ENCODE measurements around the gene UBE2J1. TPM values are rescaled to one million over a fixed set of nuclear protein-coding genes. Genes with fewer than 3 reads are reported as not detected.

Gene UBE2J1
- total RNA-seq, 1 donor from 2014 or later = 46.9 TPM

DNA sequence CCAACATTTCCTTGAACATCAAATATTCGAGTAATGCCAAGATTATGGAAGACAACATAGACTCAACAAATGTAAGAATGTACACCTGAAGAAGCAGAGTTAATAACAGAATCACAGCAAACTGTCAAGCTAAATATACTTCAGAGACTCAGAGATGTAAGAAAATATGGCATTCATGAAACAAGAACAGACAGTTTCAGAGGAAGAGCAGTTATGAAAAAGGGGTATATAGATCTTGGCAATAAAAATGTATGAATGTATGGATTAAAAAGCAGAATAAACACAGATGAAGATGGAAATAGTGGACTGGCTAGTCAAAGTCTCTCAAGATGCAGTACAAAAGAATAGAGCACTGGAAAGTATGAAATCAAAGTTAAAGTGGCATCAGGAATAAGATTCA is 41.1 kb upstream of the UBE2J1 start:
- intact Hi-C loops (cut with DNase I) = no loop called here
- ATAC-seq (no peak), DNase-seq (no peak)
- H3K27me3 ChIP-seq (ENCODE audit: low read depth) = no peaks in the 10 kb centered on the region
- H3K36me3 ChIP-seq = no peaks in the 10 kb centered on the region
- no peaks in the 10 kb centered on the region for H3K4me1 ChIP-seq
- no peak for TF ChIP-seq CTCF (IDR thresholded peaks at IDR 0.05)
- peaks cover 7% of the 10 kb centered on the region for H3K9me3 ChIP-seq
- no peak overlapping the region for H3K27ac ChIP-seq
- H3K4me3 ChIP-seq = no peak overlapping the region

- Histone ChIP-seq H3K36me3 (no peaks in the 10 kb centered on the region), H3K9me3 (peaks cover 7% of the 10 kb centered on the region), H3K27ac (no peak overlapping the region), H3K4me3 (no peak overlapping the region), H3K27me3 (ENCODE audit: low read depth) (no peaks in the 10 kb centered on the region), H3K4me1 (no peaks in the 10 kb centered on the region)
- ATAC-seq (no peak), DNase-seq (no peak)
- TF ChIP-seq CTCF (IDR thresholded peaks at IDR 0.05) = no peak
- intact Hi-C loops (cut with DNase I) = no loop called here
Measured at GRCh38 chr6:89392823-89393222, 40.3 kb upstream of the UBE2J1 start.

DNA sequence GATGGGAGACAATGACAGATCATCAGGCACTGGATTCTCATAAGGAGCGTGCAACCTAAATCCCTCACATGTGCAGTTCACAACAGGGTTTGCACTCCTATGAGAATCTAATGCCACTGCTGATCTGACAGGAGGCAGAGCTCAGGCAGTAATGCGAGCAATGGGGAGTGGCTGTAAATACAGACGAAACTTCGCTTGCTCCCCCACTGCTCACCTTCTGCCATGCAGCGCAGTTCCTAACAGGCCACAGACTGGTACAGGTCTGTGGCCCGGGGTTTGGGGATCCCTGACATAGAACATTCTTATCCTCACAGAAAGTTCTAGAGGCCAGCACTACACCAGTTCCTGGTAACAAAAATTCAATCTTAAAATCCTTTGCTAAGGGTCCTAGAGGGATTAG is 36.3 kb upstream of the UBE2J1 start:
- TF ChIP-seq CTCF (IDR thresholded peaks at IDR 0.05) = no peak
- no peak for DNase-seq
- intact Hi-C loops (cut with DNase I) = no loop called here

GRCh38 chr6:89387516-89388201 is 35.1 kb upstream of the UBE2J1 start:
- no peak for TF ChIP-seq CTCF (IDR thresholded peaks at IDR 0.05)
- Histone ChIP-seq H3K9me3 (no peaks in the 10 kb centered on the region), H3K4me1 (no peaks in the 10 kb centered on the region), H3K27ac (no peak overlapping the region), H3K27me3 (ENCODE audit: low read depth) (no peaks in the 10 kb centered on the region), H3K36me3 (no peaks in the 10 kb centered on the region), H3K4me3 (no peak overlapping the region)
- ATAC-seq (no peak), DNase-seq (no peak)
- intact Hi-C loops (cut with DNase I) = no loop called here

More for the DNA sequence above, 36.3 kb upstream of the UBE2J1 start:
- H3K27ac ChIP-seq = no peak overlapping the region
- no peaks in the 10 kb centered on the region for H3K36me3 ChIP-seq
- H3K27me3 ChIP-seq (ENCODE audit: low read depth) = no peaks in the 10 kb centered on the region
- no peak for ATAC-seq
- no peaks in the 10 kb centered on the region for H3K4me1 ChIP-seq
- peaks cover 6% of the 10 kb centered on the region for H3K9me3 ChIP-seq
- no peak overlapping the region for H3K4me3 ChIP-seq

DNA sequence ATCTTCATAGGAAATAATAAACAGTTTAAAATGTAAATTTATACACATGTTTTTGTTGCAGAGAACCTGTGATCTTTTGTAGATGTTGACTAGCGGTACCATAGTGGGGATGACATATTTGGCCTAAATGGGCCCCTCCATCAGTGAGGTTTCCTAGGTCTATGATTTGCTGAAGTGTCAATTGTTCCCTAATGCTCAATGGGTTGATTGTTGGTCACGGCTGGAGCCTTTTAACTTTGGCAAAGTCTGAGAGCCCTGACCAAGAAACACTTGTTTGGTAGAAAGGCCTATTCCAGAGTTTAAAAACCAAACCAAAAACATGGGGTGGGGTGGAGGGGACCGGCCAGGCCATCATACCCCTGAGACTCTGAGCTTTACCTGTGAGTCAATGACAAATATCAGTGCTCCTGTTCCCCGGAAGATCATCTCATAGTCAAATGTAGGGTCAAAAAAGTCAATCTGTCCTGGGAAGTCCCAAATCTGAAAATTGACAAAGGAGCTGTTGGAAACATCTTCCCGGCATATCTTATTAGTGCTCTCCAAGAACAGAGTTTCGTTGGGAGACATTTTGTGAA is 34.5 kb upstream of the UBE2J1 start:
- Histone ChIP-seq H3K27me3 (ENCODE audit: low read depth) (no peaks in the 10 kb centered on the region), H3K27ac (no peak overlapping the region), H3K9me3 (no peaks in the 10 kb centered on the region), H3K4me1 (no peaks in the 10 kb centered on the region), H3K4me3 (no peak overlapping the region), H3K36me3 (no peaks in the 10 kb centered on the region)
- ATAC-seq (no peak), DNase-seq (no peak)
- TF ChIP-seq CTCF (IDR thresholded peaks at IDR 0.05) = no peak
- intact Hi-C loops (cut with DNase I) = no loop called here
